ENCODE measurements around the gene POC1A.

DNA sequence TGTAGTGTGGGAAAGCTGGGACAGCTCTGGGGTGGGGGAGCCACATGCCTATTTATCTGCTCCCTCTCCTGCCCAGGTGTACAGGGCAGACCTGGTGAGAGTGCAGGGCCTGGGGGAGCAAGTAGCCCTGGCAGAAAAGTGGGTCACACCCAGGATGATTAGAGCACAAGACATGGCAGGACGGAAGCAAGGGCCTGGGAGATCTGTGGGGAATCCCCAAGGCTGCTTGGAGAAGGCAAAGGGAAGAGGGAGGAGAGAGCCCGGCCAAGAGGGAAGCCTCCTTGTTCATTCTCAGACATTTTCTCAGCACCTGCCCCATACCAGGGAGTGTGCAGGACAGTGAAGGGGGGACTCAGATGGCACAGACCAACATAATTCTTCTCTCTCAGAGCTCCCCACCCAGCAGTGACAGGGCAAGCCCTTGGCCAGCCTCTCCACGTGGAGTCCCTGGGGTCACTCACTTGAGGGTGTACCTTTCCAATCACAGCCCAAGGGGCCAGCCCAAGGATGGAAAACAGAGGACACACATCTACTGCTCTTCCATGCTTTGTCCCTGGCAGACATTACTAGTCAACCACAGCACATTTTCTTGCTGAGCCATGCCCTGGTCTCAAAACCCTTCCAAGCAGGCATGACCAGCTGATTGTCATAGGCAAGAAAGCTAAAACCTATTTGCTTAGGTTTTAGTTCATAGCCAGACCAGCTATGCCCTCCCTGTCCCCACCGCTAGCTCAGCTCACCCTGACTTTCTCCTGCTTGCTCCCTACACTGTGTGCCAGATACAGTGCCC lies 92.9 kb downstream of the POC1A start:
- TF ChIP-seq, protein P1, sequence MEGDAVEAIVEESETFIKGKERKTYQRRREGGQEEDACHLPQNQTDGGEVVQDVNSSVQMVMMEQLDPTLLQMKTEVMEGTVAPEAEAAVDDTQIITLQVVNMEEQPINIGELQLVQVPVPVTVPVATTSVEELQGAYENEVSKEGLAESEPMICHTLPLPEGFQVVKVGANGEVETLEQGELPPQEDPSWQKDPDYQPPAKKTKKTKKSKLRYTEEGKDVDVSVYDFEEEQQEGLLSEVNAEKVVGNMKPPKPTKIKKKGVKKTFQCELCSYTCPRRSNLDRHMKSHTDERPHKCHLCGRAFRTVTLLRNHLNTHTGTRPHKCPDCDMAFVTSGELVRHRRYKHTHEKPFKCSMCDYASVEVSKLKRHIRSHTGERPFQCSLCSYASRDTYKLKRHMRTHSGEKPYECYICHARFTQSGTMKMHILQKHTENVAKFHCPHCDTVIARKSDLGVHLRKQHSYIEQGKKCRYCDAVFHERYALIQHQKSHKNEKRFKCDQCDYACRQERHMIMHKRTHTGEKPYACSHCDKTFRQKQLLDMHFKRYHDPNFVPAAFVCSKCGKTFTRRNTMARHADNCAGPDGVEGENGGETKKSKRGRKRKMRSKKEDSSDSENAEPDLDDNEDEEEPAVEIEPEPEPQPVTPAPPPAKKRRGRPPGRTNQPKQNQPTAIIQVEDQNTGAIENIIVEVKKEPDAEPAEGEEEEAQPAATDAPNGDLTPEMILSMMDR (conservative IDR thresholded peaks at IDR 0.05) = no peak
- TF ChIP-seq EZH2 (IDR thresholded peaks at IDR 0.05; ENCODE audit: low read depth) = no peak

Data from PC-9 (cell line).